GM12872 (cell line): ENCODE data around the gene PPP1CA.

Experiments used
- TF ChIP-seq, protein P1 (sequence below): IDR thresholded peaks from 3 replicates; pipeline ENCODE4 v1.5.1; 2011; ENCODE audit warnings: low read depth, mild to moderate bottlenecking, low read length, moderate library complexity; ENCODE audit not compliant: insufficient read depth

Gene PPP1CA

DNA sequence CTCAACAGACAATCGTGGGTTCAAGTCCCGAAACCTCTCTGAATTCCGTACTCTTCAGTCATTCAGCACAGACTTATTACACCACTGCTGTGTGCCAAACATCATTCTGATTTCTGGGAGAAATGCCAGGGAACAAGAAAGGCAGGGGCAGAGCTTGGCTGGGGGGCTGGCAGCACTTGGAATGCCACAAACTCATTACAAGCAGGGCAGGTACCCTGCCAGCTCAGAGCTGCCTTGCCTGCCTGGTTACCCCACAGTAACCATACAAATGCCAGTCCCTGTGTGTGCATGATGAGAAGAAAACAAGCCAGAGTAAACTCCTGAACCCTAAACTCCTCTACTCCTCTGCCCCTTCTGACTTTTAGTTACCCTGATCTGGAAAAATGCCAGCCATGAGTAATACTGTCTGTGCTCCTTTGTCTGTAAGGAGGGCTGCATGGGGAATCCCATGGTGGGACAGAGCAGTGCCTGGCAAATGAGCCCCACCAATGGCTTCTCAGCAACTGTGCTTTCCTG lies 16.7 kb downstream of the PPP1CA start:
- TF ChIP-seq, protein P1, sequence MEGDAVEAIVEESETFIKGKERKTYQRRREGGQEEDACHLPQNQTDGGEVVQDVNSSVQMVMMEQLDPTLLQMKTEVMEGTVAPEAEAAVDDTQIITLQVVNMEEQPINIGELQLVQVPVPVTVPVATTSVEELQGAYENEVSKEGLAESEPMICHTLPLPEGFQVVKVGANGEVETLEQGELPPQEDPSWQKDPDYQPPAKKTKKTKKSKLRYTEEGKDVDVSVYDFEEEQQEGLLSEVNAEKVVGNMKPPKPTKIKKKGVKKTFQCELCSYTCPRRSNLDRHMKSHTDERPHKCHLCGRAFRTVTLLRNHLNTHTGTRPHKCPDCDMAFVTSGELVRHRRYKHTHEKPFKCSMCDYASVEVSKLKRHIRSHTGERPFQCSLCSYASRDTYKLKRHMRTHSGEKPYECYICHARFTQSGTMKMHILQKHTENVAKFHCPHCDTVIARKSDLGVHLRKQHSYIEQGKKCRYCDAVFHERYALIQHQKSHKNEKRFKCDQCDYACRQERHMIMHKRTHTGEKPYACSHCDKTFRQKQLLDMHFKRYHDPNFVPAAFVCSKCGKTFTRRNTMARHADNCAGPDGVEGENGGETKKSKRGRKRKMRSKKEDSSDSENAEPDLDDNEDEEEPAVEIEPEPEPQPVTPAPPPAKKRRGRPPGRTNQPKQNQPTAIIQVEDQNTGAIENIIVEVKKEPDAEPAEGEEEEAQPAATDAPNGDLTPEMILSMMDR, result no peak

GRCh38 chr11:67382276-67383136 lies 19.2 kb downstream of the PPP1CA start:
- TF ChIP-seq, protein P1, result peak; percentile 100

DNA sequence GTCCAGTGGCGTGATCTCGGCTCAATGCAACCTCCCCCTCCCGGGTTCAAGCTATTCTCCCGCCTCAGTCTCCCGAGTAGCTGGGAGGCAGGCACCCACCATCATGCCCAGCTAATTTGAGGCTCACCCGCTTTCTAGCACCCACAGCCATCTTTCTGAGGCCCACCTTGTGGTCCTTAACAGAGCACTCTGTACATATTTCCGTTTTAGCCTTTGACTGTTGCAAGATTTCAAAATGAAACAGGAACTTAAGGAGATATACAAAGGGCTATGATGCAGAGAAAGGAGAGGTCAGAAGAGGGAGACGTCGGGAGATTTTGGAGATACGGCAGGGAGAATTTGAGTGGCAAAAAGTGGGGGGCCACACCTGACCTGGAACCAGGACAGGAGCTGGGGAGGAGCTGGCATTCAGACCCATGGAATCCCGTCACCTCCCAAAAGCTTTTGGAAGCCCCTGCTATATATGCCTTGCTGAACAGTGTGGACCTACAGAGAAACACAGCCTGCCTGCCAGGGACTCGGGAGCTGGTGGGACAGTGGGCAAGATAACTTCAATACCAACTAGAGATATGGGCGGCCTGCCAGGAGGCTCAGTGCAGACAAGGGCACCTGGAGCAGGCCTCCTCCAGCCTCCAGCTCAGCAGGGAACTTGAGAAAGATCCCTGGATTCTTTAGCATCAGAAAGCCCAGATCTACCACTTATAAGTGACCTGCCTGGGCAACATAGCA lies 20.2 kb downstream of the PPP1CA start:
- TF ChIP-seq, protein P1, result no peak

DNA sequence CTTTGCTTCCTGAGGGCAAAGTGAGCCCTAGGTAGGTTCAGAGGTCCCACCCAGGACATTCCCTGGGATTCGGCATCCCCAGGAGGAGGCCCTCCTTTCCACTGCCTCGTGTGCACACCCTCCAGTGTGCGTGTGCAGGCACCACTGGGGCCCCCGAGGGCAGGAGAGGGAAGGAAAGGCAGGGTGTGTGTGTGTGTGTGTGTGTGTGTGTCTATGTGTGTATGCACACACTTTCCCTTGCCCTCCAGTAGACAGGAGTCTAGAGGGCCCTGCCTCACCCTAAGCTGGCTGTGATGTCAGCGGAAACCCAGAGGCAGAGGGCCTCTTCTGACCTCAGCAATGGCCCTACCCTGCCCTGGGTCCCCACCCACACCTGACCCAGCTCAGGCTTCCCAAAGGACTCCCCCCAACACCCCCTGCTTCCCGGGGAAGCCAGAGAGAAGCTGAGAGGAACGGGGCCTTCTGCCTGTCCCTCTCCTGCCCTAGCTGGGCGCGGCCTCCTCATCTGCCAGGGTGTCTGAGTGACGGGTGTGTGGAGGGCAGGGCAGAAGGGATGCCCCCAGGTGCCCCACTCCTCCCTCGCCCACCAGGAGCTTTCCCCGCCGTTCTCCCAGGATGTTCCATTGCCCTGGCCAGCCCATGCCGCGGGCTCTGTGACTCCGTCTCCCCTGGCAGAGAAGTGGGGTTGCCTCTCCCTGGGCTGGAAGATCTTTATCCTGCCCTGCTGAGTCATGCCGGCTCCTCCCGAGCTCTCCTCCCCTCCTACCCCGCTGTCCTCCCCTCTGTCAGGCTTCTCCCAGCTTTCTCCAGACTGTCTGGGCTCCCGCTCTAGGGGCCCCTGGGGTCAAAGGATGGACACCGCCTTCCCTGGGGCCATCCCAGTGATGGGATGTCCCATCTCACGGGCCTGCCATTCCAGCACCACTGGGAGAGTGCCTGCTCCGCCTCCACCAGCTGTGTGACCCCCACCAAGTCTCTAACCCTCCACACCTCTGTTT lies 22.3 kb downstream of the PPP1CA start:
- TF ChIP-seq, protein P1, result no peak

DNA sequence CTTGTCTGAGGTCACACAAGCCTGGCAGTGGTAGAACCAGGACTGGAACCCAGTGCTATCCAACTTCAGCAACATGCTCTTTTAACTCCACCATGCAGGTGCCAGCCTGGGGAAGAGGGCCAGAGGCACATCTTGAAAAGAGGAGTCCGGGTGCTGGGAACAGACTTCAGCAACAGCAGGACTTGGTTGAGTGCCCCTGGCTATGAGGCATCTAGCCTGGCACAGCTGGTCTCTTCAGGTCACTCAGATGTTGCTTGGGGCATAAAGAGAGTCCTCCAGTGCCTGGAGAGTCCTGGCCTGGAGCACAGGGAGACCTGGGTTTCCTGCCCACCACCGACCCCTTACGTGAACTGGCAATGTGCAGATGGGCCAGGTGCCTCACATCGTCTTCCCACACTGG lies 23.1 kb downstream of the PPP1CA start:
- TF ChIP-seq, protein P1, result no peak

DNA sequence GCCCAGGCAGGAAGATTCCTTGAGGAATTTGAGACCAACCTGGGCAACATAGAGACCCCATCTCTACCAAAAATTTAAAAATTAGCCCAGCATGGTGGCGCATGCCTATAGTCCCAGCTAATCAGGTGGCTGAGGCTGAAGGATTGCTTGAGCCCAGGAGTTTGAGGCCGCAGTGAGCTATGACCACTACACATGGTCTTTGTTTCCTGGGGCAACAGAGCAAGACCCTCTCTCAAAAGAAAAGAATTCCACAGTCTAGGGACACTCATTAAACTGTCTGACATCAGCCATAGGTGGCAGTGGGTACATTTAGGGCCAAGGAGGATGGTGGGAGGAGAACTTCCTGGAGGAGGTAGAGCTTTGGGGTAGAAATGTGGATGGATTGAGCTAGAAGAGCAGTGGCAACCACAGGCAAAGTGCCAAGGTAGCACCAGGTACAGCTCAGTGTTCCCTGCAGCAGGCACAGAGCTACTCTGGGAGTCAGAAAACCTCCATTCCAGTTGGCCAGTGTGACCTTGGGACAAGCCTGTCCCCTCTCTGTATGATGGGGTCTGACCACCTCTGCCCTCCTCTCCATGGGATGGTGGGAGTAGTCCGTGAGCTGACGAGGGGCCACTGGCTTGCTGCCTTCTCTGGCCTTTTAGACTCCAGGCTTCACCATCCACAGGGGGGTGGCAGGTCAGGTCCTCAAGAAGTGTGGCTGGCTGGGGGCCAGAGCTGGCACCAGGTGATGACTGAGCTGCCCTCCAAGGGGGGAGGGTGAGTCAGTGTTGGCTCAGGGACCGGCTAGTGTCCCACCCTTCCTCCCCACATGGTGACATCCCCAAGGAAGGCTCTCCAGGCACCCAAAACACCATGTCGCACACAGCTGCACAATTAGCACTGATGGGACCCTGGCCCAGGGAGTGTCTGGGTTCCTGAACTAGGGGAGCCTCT lies 24.5 kb downstream of the PPP1CA start:
- TF ChIP-seq, protein P1, result no peak
